Panc1 (cell line): ENCODE results near the gene PIP4K2A.

Experiments used
- POLR2AphosphoS5 ChIP-seq: IDR thresholded peaks from 2 replicates; pipeline ENCODE4 v1.6.1; 2012; ENCODE audit warnings: mild to moderate bottlenecking, low read depth, low read length, moderate library complexity
- TCF7L2 ChIP-seq: IDR thresholded peaks from 2 replicates; pipeline ENCODE4 v1.6.1; 2011; ENCODE audit warnings: mild to moderate bottlenecking, low read depth, low read length, inconsistent platforms
- TF ChIP-seq, protein P1 (sequence below): fragments of 450-650 bp; IDR thresholded peaks from 2 replicates; pipeline ENCODE4 v1.5.1; 2017; ENCODE audit warnings: mild to moderate bottlenecking
- TF ChIP-seq, protein P2 (sequence below), 2 experiments: IDR thresholded peaks; 2 replicates each; pipeline ENCODE4 v1.6.1; 2011 to 2012; ENCODE audit warnings: low read depth in 2 of 2, control low read depth in 1 of 2, low read length in 1 of 2, mild to moderate bottlenecking in 1 of 2, moderate library complexity in 1 of 2; ENCODE audit not compliant: insufficient read depth in 1 of 2

DNA sequence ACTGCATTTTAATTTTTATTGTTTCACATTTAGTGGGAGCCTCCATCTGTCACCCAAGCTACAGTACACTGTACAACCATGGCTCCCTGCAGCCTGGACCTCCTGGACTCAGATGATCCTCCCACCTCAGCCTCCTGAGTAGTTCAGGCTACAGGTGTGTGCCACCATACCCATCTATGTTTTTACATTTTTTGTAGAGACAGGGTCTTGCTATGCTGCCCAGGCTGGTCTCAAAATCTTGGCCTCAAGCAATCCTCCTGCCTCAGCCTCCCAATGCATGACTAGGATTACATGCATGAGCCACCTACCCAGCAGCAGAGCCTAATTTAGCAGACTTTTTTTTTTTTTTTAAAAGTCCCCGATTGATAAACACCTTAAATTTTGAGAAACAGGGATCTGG lies 5.6 kb downstream of the PIP4K2A start:
- TF ChIP-seq, protein P1, sequence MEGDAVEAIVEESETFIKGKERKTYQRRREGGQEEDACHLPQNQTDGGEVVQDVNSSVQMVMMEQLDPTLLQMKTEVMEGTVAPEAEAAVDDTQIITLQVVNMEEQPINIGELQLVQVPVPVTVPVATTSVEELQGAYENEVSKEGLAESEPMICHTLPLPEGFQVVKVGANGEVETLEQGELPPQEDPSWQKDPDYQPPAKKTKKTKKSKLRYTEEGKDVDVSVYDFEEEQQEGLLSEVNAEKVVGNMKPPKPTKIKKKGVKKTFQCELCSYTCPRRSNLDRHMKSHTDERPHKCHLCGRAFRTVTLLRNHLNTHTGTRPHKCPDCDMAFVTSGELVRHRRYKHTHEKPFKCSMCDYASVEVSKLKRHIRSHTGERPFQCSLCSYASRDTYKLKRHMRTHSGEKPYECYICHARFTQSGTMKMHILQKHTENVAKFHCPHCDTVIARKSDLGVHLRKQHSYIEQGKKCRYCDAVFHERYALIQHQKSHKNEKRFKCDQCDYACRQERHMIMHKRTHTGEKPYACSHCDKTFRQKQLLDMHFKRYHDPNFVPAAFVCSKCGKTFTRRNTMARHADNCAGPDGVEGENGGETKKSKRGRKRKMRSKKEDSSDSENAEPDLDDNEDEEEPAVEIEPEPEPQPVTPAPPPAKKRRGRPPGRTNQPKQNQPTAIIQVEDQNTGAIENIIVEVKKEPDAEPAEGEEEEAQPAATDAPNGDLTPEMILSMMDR: no peak
- TF ChIP-seq POLR2AphosphoS5 (no peak), TCF7L2 (no peak)
- TF ChIP-seq, protein P2, sequence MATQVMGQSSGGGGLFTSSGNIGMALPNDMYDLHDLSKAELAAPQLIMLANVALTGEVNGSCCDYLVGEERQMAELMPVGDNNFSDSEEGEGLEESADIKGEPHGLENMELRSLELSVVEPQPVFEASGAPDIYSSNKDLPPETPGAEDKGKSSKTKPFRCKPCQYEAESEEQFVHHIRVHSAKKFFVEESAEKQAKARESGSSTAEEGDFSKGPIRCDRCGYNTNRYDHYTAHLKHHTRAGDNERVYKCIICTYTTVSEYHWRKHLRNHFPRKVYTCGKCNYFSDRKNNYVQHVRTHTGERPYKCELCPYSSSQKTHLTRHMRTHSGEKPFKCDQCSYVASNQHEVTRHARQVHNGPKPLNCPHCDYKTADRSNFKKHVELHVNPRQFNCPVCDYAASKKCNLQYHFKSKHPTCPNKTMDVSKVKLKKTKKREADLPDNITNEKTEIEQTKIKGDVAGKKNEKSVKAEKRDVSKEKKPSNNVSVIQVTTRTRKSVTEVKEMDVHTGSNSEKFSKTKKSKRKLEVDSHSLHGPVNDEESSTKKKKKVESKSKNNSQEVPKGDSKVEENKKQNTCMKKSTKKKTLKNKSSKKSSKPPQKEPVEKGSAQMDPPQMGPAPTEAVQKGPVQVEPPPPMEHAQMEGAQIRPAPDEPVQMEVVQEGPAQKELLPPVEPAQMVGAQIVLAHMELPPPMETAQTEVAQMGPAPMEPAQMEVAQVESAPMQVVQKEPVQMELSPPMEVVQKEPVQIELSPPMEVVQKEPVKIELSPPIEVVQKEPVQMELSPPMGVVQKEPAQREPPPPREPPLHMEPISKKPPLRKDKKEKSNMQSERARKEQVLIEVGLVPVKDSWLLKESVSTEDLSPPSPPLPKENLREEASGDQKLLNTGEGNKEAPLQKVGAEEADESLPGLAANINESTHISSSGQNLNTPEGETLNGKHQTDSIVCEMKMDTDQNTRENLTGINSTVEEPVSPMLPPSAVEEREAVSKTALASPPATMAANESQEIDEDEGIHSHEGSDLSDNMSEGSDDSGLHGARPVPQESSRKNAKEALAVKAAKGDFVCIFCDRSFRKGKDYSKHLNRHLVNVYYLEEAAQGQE (IDR thresholded peaks at IDR 0.05; ENCODE audit: insufficient read depth in 1 of 2, low read depth in 2 of 2, low read length in 1 of 2): no peak
